HepG2 (cell line): Measurements from ENCODE around the gene SPAG9. TPM values are rescaled to one million over a fixed set of nuclear protein-coding genes. Genes with fewer than 3 reads are reported as not detected.
A peak's percentile ranks its signal among the peaks of the same experiment; 100 is the strongest.

Experiments
- ATAC-seq: fragments of 200-7000 bp; cut with Tn5 transposase; 3 replicates; pipeline ENCODE4 v1.9.1; 2020; ENCODE audit warnings: mild to moderate bottlenecking, moderate library complexity
- BruUV-seq: library from RNA; stranded (reverse); fragments of 400-500 nt; replicated peaks from 2 replicates; lab custom pipeline; 2021; lab: Mats Ljungman, UMichigan
- CTCF ChIA-PET: fragments of 300-600 bp; formaldehyde crosslinking; extraction: SDS; loops from one replicate; lab custom pipeline; 2021; ENCODE audit warnings: low total read pairs, inconsistent platforms, low intra/inter-chr PET ratio; lab: Yijun Ruan, JAX
- POLR2A ChIA-PET: fragments of 350-600 bp; sonication (Branson Sonifier 250); formaldehyde crosslinking; loops from one replicate; lab custom pipeline; 2020; ENCODE audit warnings: antibody characterized with exemption, inconsistent platforms; lab: Yijun Ruan, JAX
- DNase-seq: peaks from one replicate; pipeline ENCODE4 v3.0.0-alpha.2; 2015; ENCODE audit warnings: low spot score
- FAIRE-seq: peaks from 3 replicates; lab custom pipeline; 2011; peaks lifted over from hg19 to GRCh38; lab: Jason Lieb, UNC
- H2AFZ ChIP-seq: one replicate; pipeline ENCODE4 v1.6.1; 2011; ENCODE audit warnings: low read length, inconsistent platforms
- H3K27ac ChIP-seq: fragments of 300-600 bp; 3 replicates; pipeline ENCODE4 v1.8.0; 2011; ENCODE audit warnings: mixed run types, mild to moderate bottlenecking, mixed read lengths, low read length, inconsistent platforms; ENCODE audit not compliant: insufficient read depth; ENCODE audit errors: extremely low read length
- H3K27me3 ChIP-seq, 2 experiments: fragments of 200-600 bp in 1 of 2; 2 replicates in 1 of 2; 3 replicates in 1 of 2; pipeline versions ENCODE4 v1.6.0 to v1.8.0; 2011; ENCODE audit warnings: low read length in 2 of 2, mild to moderate bottlenecking in 2 of 2, moderate library complexity in 2 of 2, inconsistent platforms in 1 of 2; ENCODE audit not compliant: insufficient read depth in 2 of 2, control insufficient read depth in 1 of 2
- H3K36me3 ChIP-seq, 2 experiments: fragments of 200-600 bp in 1 of 2; replicated peaks in 1 of 2; 2 replicates in 1 of 2; 3 replicates in 1 of 2; pipeline versions ENCODE4 v1.5.1 to v1.8.0; 2011; ENCODE audit warnings: low read length in 2 of 2, inconsistent platforms in 1 of 2; ENCODE audit not compliant: insufficient read depth in 2 of 2, control insufficient read depth in 1 of 2
- H3K4me1 ChIP-seq: 2 replicates; pipeline ENCODE4 v1.5.1; 2012; ENCODE audit warnings: low read length, inconsistent platforms; ENCODE audit not compliant: insufficient read depth
- H3K4me2 ChIP-seq: 2 replicates; pipeline ENCODE4 v1.6.0; 2011; ENCODE audit warnings: low read depth, low read length, inconsistent platforms
- H3K4me3 ChIP-seq, 3 experiments: fragments of 200-600 bp in 1 of 3; sonication (generic), shearing (Covaris generic) in 1 of 3; replicated peaks in 1 of 3; 2 replicates each; pipeline ENCODE4 v1.5.1; 2011 to 2016; ENCODE audit warnings: low read length in 3 of 3, inconsistent platforms in 2 of 3, low read depth in 2 of 3, mild to moderate bottlenecking in 2 of 3, control low read depth in 1 of 3, mixed read lengths in 1 of 3; ENCODE audit not compliant: insufficient read depth in 1 of 3
- H3K79me2 ChIP-seq: one replicate; pipeline ENCODE4 v1.6.1; 2011; ENCODE audit warnings: low read length, inconsistent platforms; ENCODE audit not compliant: insufficient read depth
- H3K9ac ChIP-seq: 2 replicates; pipeline ENCODE4 v1.6.0; 2011; ENCODE audit warnings: mild to moderate bottlenecking, low read depth, low read length, inconsistent platforms; ENCODE audit not compliant: insufficient read depth
- H3K9me3 ChIP-seq: 2 replicates; pipeline ENCODE4 v1.5.1; 2012; ENCODE audit warnings: mild to moderate bottlenecking, low read length
- H4K20me1 ChIP-seq: 2 replicates; pipeline ENCODE4 v1.6.0; 2011; ENCODE audit warnings: inconsistent platforms, mild to moderate bottlenecking, low read length, moderate library complexity; ENCODE audit not compliant: insufficient read depth
- ARID5B ChIP-seq: IDR thresholded peaks from 2 replicates; pipeline ENCODE4 v1.4.0; 2020; ENCODE audit warnings: mild to moderate bottlenecking, missing genetic modification reagents
- ATF5 ChIP-seq: sonication (generic); formaldehyde crosslinking; IDR thresholded peaks from 2 replicates; pipeline ENCODE4 v1.4.0; 2020; ENCODE audit warnings: mild to moderate bottlenecking, low read depth, missing genetic modification reagents
- DDIT3 ChIP-seq: sonication (generic); formaldehyde crosslinking; IDR thresholded peaks from 2 replicates; pipeline ENCODE4 v1.4.0; 2020; ENCODE audit warnings: mild to moderate bottlenecking, missing genetic modification reagents
- FOXA1 ChIP-seq, 2 experiments: fragments of 450-650 bp in 1 of 2; sonication (generic) in 1 of 2; formaldehyde crosslinking in 1 of 2; IDR thresholded peaks; 2 replicates each; pipeline versions ENCODE4 v1.4.0 to v1.6.1; 2016 to 2020; ENCODE audit warnings: missing genetic modification reagents in 1 of 2
- HOMEZ ChIP-seq: IDR thresholded peaks from 2 replicates; pipeline ENCODE4 v1.6.1; 2016; ENCODE audit warnings: low read depth
- ISX ChIP-seq: sonication (generic); formaldehyde crosslinking; conservative IDR thresholded peaks from 2 replicates; pipeline ENCODE4 v1.5.0; 2020; ENCODE audit warnings: missing genetic modification reagents
- KAT7 ChIP-seq: IDR thresholded peaks from 2 replicates; pipeline ENCODE4 v1.6.1; 2018; ENCODE audit warnings: borderline replicate concordance, missing compliant biosample characterization
- MLX ChIP-seq: IDR thresholded peaks from 2 replicates; pipeline ENCODE4 v1.6.1; 2016
- PATZ1 ChIP-seq: sonication (generic); formaldehyde crosslinking; IDR thresholded peaks from 2 replicates; pipeline ENCODE4 v1.4.0; 2020; ENCODE audit warnings: missing genetic modification reagents
- PHB2 ChIP-seq: fragments of 450-650 bp; IDR thresholded peaks from 2 replicates; pipeline ENCODE4 v1.6.1; 2018; ENCODE audit not compliant: partially characterized antibody
- RBM22 ChIP-seq: fragments of 200-400 bp; formaldehyde crosslinking; optimal IDR thresholded peaks from 2 replicates; pipeline ENCODE3; 2017; ENCODE audit warnings: mild to moderate bottlenecking, low read length, moderate library complexity
- RCOR2 ChIP-seq: IDR thresholded peaks from 2 replicates; pipeline ENCODE4 v1.6.1; 2016; ENCODE audit warnings: missing biosample characterization, missing genetic modification reagents
- SRSF1 ChIP-seq: fragments of 200-400 bp; formaldehyde crosslinking; optimal IDR thresholded peaks from 2 replicates; pipeline ENCODE3; 2017; ENCODE audit warnings: mild to moderate bottlenecking, low read depth, low read length, moderate library complexity
- WGBS: methylation state at CpG from one replicate; pipeline ENCODE4 v1.1.6; 2017; ENCODE audit warnings: low lambda C conversion rate; 5-methylcytosine and 5-hydroxymethylcytosine counted together
- in situ Hi-C: cut with HindIII; loops from 2 replicates; pipeline ENCODE4 v1.10.0; 2017; ENCODE audit warnings: low pct_unique_long_range_greater_than_20kb; ENCODE audit not compliant: extremely low pct_ligation_motif_present
- intact Hi-C: fragments of 100-400 bp; cut with micrococcal nuclease; formaldehyde crosslinking; loops from one replicate; pipeline ENCODE4 v1.10.0; 2022; ENCODE audit not compliant: unreplicated experiment
- polyA plus RNA-seq, 8 experiments: library from polyadenylated mRNA; depleted of rRNA in 3 of 8; stranded (reverse) in 7 of 8; unstranded in 1 of 8; fragments of >200 nt; fragmentation: Illumina TruSeq in 4 of 8; extraction: Trizol in 4 of 8; gene quantifications; 2 replicates each; pipeline versions ENCODE4 v1.2.1 to v1.2.3, GENCODE V29; 2011 to 2016; ENCODE audit warnings: low read depth in 4 of 8, missing spikeins in 1 of 8, mixed read lengths in 1 of 8; ENCODE audit not compliant: insufficient read depth in 1 of 8
- total RNA-seq, 5 experiments: library from RNA; depleted of rRNA; stranded (reverse); fragments of >200 nt; fragmentation: Illumina TruSeq; extraction: Trizol; gene quantifications; 2 replicates each; pipeline ENCODE4 v1.2.3, GENCODE V29; 2016; ENCODE audit warnings: low read depth in 1 of 5

The SPAG9 gene
- total and polyA plus RNA-seq, 2 of the 13 experiments (the other 11 are each of a cell fraction or from before 2014, with no cell fraction given) = 43.2 to 78.6 TPM

GRCh38 chr17:50956750-50957523, 163.7 kb downstream of the SPAG9 start:
- Histone ChIP-seq H2AFZ (no peak overlapping the region), H3K79me2 (no peaks in the 10 kb centered on the region), H3K27ac (no peak overlapping the region), H3K36me3 (no peaks in the 10 kb centered on the region; a peak in 1 of 5 replicates), H3K9me3 (no peaks in the 10 kb centered on the region), H3K4me1 (peaks cover 43% of the 10 kb centered on the region), H4K20me1 (no peaks in the 10 kb centered on the region), H3K9ac (no peak overlapping the region), H3K4me2 (peak overlapping the region; percentile 14; the same call in 1 of the 2 replicates), H3K4me3 (no peak overlapping the region), H3K27me3 (no peaks in the 10 kb centered on the region)
- POLR2A ChIA-PET = interaction anchor here (1.0 to 6.3 kb wide), 6 partner anchors 12 to 174 kb away, joined by 3 to 52 read pairs (median 6); partner anchors contain the start of gene TOB1
- DNase-seq (peak; percentile 70), ATAC-seq (peak; percentile 83), FAIRE-seq (peak; percentile 94)
- intact Hi-C loops (loop anchor here (1.0 to 10.0 kb wide), 3 partner anchors 105 to 412 kb away; partner anchors contain the start of gene SPATA20), in situ Hi-C loops (loop anchor here (5.0 to 10.0 kb wide), 2 partner anchors 175 to 412 kb away; partner anchors contain the start of gene SPATA20)
- BruUV-seq = no TSS peak
- CTCF ChIA-PET = interaction anchor here (1.3 to 2.6 kb wide), 8 partner anchors 91 to 174 kb away, joined by 3 to 24 read pairs (median 9); partner anchors contain the start of gene TOB1
- WGBS = 27% methylated on average over 13 of the region's 13 CpGs
- TF ChIP-seq HOMEZ = no peak
- TF ChIP-seq DDIT3 (CRISPR knock-in tag) = no peak
- 0 out of 2 replicates have a peak, but pooled peaks have one; percentile 21 for TF ChIP-seq PATZ1 (CRISPR knock-in tag)
- no peak for TF ChIP-seq FOXA1 (IDR thresholded peaks at IDR 0.05)
- TF ChIP-seq FOXA1 (CRISPR knock-in tag; IDR thresholded peaks at IDR 0.05) = no peak; the same call in 1 of the 2 replicates
- TF ChIP-seq KAT7 = no peak
- peak; percentile 18 for TF ChIP-seq RBM22
- no peak for TF ChIP-seq SRSF1
- no peak for TF ChIP-seq MLX (CRISPR knock-in tag)
- no peak for TF ChIP-seq PHB2
- no peak for TF ChIP-seq ISX (CRISPR knock-in tag)
- TF ChIP-seq ARID5B (CRISPR knock-in tag) = 0 out of 2 replicates have a peak, but pooled peaks have one; percentile 31
- TF ChIP-seq ATF5 (CRISPR knock-in tag) = no peak
- no peak for TF ChIP-seq RCOR2 (CRISPR knock-in tag)
